Measurements from ENCODE around the gene DGKI.
A peak's percentile ranks its signal among the peaks of the same experiment; 100 is the strongest.

DGKI gene

DNA sequence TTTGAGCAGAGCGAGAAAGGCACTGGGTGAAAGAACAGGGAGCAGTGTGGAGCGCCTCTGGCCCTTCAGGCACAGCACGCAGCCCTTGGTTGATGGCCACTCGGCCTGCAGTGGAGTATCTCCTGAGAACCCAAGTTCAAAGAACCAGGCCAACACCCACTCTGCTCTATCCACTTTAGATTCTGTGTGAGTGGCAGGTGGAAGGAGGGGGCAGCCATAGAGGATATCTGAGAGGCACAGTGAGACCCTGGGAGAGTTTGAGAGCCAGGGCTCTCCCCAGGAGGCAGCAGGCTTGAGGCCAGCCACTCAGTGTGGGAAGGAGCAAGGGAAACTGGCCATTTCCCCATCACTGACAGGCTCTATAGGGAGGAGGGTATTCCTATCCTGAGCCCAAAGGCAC lies 450.7 kb downstream of the DGKI start:
- no peak for DNase-seq

DNA sequence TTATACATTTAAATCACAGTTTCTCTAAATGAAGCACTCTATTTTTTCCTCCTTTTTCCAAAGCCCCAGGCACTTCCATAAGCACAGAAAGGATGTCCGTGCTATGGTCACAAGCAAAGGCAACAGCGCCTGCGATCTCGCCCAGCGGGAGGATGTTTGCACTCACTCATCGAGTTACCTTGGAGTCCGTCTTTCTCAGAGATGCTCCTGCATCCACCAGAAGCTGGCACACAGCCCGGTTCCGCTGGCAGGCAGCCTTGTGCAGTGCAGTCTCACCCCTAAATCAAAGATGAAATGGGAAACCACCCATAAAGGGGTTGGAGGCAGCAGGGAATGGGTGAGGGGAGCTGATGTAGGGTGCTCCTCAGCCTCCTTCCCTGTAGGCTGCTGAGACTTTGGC lies 451.4 kb downstream of the DGKI start:
- peak; percentile 51 for DNase-seq

DNA sequence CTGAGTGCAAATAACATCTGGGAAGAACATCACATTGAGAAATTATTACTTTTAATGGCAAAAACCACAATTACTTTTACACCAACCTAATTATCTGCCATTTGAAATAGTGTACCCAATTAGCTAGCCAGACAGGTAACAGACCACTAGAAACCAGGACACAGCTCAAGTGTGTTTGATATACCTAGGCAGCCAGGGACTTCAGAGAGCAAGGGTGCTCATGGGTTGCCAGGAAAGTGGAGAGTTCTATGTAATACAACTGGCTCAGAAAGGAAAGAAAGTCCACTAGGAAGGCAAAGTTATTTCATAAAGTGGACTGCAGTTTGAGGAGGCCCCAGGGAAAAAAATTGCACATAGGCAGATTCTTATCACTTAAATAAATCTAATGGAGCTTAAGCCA lies 453.2 kb downstream of the DGKI start:
- DNase-seq, result peak; percentile 66

DNA sequence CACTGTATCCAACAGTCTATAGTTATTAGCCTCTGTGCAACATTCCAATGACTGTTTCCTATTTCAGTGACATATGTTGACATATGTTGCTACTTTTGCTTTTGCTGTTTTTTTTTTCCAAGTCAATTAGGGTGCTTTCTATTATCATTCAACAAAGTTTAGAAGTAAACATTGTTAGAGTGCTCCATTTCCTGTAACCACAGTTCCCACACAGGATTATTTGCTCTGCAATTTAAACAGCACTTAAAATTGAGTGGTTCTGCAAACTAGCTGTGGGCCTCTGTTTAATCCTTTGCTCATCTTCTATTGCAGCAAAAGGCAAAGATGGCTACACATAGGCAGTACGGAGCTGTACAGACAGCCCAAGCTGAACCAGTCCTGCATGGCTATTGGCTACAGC lies 456.7 kb downstream of the DGKI start:
- peak; percentile 69 for DNase-seq

DNA sequence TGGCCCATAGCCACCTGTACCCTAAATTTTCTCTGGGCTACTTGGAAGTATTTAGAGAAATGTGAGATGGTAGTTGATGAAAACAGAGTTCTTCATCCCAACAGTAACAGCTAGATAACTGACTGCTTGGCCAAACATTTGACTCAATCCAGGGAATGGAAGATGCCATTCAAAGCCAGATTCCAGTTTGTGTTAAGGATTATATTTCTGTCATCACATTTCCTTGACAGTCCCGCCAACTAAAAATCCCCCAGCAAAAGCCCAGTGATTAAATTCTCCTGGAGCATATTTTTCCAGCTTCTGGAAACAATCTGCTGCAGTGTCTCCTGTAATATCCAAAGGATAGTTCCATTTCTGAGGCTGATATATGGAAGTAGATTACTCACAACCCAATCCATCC lies 457.9 kb downstream of the DGKI start:
- DNase-seq, result no peak

DNA sequence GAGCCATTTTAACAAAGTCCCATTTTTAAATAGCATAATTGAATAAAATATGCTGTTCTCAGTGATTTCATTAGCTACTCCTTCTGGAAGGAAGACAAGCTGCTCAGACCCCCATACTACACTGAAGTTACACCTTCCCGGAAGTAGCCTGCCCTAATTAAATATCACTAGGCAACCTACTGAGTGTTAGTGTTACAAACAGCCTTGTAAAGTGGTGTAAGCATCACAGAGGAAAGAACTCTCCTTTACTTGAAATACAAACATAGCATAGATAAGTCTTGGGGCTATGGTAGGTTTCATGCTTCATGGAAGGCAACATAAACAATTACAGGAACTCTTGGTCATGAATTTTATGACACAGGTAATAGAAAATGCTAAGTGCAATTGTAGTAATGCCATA lies 459.8 kb downstream of the DGKI start:
- no peak for DNase-seq

DNA sequence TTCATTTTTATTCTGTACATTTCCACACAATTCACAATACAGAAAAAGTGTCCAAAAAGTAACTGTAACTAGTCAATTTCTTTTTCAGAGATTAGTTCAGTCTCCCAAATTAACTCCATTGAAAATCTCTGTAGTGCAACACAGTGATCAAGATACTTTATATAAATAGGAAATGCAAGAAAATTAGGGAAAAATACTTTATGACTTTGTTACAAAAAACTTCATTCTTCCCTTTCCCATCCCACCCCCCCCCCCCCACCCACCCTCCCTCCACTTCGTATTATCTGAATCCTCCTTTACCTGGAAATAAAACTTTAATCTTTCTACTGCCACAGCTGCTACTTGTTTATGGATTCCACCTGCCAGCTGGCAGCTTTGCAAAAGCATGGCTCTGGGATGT lies 465.7 kb downstream of the DGKI start:
- no peak for DNase-seq

DNA sequence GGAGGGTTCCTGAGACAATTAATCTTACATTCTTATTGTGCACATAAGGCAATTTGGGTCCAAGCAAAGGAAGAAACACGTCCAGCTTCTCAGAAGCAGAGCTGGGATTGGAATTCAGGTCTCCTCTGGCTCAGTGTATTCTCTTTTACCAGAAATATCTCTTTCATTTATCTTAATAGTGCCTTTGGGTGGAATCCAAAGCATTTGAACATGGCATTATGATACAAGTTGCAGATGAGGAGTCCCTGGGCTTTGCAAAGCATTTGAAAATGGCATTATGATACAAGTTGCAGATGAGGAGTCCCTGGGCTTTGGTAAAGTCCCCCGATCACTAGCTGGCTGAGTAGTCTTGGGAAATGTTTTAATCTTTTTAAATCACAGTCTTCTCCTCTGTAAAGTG lies 473.3 kb downstream of the DGKI start:
- no peak for DNase-seq

DNA sequence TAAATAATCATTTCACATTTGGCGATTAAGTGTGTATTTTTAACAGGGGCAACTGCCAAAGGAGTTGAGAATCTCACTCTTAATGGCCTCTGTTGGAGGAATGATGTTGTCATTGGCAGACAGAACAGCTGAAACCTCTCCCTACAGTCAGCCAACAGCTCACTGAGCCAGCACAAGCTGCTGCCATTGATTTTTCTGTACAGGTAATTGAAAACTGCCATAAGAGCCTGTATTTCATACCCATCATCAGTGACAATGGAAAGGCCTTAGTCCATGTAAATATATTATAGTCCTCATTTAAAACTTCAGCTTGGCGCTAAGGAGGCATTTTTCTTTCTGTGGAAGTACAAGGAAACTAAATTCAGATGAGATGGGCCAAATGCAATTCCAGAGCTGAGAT lies 475.2 kb downstream of the DGKI start:
- DNase-seq, result no peak

DNA sequence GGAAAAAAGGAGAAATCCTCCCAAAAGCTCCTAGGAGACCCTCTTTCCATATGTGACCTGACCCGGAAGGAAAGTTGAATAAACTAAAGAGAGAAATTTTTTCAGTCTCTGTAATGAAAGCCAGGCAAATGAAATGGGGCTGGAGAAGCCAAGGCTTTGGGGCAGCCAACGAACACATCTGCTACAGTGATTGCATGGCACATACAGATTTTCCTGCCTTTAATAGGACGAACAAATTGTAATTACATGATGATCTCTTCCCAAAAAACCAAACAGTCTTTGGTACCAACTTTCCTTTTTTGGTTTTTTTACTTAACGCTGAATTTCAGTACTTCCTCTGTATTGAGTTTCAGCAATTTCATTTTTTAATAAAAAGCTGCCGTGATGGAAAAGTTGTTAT lies 479.8 kb downstream of the DGKI start:
- DNase-seq, result no peak

DNA sequence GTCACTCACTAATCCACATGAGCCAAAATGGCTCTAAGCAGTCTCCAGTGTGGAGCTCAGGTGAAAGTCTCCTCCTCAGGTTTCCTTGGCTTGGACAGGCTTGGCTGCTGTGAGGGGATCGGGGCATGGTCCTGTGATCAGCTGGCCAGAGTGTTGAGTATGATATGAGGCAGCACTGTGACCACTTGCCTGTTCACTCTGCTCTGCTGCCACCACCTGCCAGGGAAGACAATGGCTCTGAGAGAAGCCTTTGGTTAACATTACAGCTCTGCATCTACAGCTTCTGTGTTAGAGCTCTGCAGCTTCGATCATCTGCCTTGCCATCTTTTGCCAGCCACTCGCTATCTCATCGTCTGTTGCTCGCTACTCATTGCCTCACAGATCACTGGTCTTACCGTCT lies 483.1 kb downstream of the DGKI start:
- DNase-seq, result no peak

DNA sequence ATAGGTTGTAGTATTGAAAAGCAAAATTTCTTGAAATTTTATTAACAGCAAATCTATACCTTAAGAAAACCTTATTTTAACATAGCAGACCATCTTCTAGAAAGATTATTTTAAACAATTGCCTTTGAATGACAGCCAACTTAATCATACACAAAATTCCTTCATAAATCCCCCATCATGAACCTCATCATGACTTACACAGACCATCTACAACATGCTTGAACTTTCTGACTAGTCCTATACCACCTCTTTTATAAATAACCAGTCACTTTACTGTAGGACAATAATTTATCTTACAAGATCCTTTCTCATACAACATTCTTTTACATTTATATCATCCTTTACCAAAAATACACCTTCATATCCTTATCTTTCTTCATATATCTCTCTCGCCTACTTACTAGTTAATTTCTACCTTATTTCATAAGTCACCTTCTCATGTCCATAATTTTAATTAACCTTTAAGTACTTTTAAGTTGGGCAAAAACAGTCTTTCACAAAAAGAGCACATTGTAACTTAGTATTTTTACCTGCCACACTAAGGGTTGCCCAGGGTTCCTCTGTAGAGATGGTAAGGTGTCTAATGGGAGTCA lies 486.6 kb downstream of the DGKI start:
- no peak for DNase-seq

DNA sequence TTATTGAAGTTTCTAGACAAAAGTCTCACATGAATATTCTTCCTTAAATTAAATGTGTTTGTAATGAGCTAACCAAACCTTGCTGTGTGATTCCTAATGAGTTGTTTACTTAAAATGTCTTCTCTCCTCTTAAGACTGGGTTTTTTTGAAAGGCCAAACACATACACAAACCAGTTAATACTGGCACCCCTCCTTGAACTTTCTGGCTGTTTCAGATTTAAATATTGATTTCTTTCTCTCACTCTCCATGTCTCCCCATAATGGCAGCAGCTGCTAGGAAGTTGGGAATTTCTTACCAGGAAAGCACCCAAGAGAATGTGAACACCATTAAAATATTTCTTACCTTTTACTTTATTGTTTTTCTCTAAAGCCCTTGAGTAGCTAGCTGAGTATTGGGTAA lies 491.8 kb downstream of the DGKI start:
- DNase-seq, result peak; percentile 91

DNA sequence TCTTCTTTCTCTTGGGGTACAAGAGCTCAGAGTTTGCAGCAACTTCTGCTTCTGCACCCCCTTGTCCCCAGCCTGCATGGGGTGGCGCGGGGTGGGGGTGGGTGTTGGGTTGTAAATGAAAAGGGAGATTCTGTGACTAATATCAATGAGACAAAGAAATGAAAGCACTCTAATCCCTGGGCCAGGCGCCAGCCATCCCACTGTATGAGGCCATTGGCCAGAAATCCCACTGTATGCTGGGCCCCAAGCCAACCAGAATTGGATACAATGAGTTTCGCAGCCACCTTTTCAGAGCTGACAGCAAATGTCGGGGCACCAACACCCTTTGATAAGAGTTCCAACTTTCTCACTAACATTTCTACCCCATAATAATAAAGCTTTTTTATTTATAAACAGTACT lies 492.4 kb downstream of the DGKI start:
- DNase-seq, result peak; percentile 96

DNA sequence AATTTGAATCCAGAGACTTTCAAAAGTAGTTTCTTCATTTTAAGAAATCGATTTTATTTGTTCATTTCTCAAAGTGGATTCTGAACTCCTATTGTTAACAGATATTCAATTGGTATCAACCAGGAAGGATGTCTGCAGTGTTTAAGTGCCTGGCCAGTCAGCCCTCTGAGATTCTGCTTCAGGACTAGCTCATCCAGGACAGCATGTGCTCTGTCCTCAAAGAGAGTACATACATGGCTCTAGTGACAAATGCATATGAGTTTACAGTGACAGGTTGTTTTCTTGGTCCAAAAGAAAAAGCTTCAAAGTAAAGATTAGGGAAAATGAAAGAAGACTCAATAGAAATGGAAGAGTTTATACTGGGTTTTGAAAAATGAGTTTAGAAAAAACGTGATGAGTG lies 494.8 kb downstream of the DGKI start:
- peak; percentile 31 for DNase-seq

DNA sequence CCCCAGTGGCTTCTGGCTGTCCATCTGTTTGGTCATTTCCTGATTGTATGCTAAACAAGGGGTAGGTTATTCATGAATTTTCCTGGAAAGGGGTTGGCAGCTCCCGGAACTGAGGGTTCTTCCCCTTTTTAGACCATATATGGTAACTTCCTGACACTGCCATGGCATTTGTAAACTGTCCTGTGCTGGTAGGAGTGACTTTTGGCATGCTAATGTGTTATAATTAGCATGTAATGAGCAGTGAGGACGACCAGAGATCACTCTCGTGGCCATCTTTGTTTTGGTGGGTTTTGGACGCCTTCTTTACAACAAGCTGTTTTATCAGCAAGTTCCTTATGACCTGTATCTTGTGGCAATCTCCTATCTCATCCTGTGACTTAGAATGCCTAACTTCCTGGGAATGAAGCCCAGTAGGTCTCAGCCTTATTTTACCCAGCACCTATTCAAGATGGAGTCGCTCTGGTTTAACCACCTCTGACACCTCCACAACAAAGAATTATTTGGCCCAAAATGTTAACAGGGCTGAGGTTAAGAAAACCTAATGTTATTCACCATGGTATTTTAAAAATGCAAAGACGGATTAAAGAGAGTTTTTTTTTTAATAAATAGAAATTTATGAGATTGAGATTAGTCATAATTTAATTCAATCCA lies 500.9 kb downstream of the DGKI start:
- DNase-seq, result no peak

DNA sequence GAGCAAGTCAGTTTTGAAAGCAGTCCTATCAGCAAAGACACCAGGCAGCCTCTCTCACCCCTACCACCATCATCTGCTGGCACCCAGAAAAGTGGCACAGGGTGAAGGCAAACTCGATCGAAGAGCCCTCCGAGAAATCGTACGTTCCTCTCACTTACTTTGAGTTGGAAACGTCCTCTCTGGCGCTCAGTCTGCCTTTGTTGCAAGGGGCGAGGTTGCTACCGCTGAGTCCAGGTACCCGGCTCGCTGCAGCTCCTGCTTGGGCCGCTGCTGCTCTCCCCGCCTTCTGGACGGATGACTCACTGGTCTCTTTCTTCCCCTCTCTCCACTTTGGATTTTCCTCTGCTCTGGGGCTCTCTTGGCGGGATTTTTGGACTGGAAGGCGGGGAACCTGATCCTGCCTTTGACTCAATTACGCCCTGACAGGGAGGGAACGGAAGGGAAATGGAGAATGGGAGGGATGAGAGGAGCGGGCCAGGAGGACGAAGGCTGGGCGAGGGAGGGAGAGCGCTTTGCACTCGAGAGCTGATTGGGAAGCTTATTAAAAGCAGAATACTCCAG lies 503.4 kb downstream of the DGKI start, which contains the start of gene PTN:
TSS of gene PTN (minus strand) at position 453 of the 561 bp plus-strand sequence. CDS start 88,760 bp downstream, outside the sequence.
- DNase-seq, result peak; percentile 62

DNA sequence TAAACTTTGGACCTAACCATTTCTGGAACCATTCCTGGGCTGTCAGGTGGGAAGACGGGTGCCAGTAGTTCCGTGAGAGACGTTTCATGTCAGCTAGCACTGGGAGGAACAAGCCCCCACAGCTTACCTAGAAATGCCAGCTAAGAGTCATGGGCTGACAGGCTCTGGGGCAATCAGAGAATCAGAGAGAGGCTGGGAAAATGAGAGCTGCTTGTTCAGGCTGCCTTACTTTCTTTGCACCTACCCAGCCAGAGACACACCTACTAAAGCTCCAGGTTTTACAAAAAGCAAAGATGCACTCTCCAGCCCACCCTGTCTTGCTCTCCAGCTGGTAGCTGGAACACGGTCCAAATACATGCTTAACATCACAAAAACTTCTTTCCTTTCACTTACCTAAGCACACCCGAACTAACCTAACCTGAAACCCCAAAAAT lies 503.9 kb downstream of the DGKI start:
- DNase-seq, result no peak

DNA sequence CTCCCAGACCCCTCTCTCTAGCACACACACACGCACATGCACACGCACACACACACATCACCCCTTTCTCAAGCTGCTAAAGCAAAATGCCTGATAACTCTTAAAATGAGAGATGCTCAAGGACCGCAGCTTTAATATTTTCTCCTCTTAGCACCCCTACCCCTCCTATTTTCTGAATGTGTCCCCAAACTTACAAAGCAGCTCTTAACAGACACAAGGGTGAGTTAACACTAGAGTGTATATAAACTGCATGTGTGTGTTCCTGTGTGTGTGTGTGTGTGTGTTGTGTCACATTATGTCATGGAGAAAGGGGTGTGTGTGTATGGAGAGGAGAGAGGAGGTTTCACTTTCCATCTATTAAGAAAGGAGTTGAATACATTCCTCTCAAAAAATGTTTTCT lies 504.5 kb downstream of the DGKI start:
- no peak for DNase-seq

DNA sequence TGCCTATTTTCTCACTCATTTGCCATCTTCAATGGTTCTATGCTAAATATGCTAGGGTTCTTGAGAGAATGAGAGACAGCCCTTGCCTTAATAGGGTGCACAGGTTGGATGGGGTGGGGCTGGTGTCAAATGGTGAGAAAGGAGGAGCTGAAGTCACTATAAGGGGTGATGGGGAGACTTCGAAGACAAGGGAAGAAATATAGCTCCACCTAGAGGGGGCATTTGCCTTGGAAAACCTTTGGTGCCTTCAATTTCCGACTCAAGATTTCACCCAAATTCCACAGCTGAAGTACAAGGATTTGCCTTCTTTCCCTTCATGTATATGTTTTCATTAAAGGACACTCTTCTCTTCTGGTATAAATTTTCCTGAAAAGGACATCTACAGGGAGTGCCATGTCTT lies 508.9 kb downstream of the DGKI start:
- DNase-seq, result no peak

DNA sequence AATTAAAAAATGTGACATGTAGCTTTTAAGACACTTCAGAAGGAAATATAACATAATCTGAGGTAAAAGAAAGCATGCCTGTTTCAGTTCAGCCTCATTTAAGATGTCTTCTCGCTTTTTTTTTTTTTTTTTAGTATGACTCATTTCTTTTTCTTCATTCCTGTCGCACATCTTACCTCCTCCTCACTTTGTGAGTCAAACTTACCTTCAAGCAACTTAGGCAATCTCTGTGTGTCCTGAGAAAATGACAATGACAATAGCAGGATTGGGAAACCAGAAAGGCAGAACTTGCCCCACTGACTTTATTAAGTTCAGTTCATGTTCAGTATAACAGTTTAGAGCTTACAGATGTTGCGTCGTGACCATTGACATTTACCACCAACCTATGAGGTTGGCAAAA lies 511.0 kb downstream of the DGKI start:
- DNase-seq, result no peak

DNA sequence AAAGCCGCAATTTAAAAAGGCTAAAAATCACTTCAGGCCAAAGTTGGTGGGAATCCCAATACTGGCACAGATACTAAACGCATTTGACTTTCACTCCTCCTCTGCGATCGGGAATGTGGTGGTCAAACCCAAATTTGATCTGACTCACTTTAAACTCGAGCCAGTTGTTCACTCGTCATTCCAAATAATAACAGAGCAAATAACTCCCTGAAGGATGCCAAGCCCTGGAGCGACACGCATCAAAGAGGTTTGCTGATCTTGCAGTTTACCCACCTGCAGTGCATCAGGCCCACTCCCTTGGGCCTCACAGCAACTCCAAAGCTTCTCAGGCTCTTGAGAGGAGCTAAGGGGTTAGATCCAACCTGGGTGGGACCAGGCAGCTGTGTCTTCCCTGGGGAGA lies 515.4 kb downstream of the DGKI start:
- no peak for DNase-seq
